Left ventricle myocardium superior (tissue), 1 donor: Measurements from ENCODE around the gene MDK. TPM values are rescaled to one million over a fixed set of nuclear protein-coding genes. Genes with fewer than 3 reads are reported as not detected.
"Not testable (repeated sequence)": the region's sequence is repeated elsewhere in the genome, so short reads cannot be mapped to it uniquely, and the experiment has no call there.

Experiments used
- ATAC-seq: fragments of 200-7000 bp; cut with Tn5 transposase; one replicate; pipeline ENCODE4 v1.9.1; 2020; ENCODE audit warnings: mild to moderate bottlenecking, moderate library complexity
- DNase-seq: peaks from one replicate; pipeline ENCODE4 v3.0.0-alpha.2; 2020
- intact Hi-C: fragments of 100-400 bp; cut with micrococcal nuclease; formaldehyde crosslinking; loops from one replicate; pipeline ENCODE4 v1.11.0; 2022
- total RNA-seq: library from RNA; stranded (reverse); fragmentation: NEBNext Ultra II Directional; extraction: Animal tissue kit (Norgen Biotek cat#: 25700); gene quantifications from one replicate; pipeline ENCODE4 v1.2.1, GENCODE V29; 2021
- donor health status: DM: no; HTN: yes; CAD: no; lungs with severe emphysema.

MDK gene
- total RNA-seq, 1 donor from 2014 or later, result 5.7 TPM

- ATAC-seq, result peak; percentile 1
- DNase-seq, result no peak
- intact Hi-C loops, result no loop called here
Measured at GRCh38 chr11:46378811-46379481, 2.5 kb upstream of the MDK start.

DNA sequence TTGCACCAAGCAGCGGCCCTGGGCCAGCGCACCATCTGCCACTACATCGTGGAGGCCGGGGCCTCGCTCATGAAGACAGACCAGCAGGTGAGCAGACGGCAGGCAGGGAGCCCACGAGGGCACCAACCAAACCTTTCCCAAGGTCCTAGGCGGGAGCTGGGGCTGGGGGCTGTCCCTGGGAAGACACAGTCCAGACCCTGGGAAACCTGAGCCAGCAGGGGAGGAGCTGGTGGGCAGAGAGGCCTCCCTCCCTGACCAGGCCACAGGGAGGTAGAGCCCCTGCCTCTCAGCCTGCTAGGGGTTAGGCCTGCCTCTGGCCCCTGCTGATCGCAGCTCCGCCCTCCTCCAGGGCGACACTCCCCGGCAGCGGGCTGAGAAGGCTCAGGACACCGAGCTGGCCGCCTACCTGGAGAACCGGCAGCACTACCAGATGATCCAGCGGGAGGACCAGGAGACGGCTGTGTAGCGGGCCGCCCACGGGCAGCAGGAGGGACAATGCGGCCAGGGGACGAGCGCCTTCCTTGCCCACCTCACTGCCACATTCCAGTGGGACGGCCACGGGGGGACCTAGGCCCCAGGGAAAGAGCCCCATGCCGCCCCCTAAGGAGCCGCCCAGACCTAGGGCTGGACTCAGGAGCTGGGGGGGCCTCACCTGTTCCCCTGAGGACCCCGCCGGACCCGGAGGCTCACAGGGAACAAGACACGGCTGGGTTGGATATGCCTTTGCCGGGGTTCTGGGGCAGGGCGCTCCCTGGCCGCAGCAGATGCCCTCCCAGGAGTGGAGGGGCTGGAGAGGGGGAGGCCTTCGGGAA, 1.8 kb upstream of the MDK start:
- DNase-seq, intact Hi-C loops: not testable (repeated sequence)
- ATAC-seq, result peak; percentile 10

DNA sequence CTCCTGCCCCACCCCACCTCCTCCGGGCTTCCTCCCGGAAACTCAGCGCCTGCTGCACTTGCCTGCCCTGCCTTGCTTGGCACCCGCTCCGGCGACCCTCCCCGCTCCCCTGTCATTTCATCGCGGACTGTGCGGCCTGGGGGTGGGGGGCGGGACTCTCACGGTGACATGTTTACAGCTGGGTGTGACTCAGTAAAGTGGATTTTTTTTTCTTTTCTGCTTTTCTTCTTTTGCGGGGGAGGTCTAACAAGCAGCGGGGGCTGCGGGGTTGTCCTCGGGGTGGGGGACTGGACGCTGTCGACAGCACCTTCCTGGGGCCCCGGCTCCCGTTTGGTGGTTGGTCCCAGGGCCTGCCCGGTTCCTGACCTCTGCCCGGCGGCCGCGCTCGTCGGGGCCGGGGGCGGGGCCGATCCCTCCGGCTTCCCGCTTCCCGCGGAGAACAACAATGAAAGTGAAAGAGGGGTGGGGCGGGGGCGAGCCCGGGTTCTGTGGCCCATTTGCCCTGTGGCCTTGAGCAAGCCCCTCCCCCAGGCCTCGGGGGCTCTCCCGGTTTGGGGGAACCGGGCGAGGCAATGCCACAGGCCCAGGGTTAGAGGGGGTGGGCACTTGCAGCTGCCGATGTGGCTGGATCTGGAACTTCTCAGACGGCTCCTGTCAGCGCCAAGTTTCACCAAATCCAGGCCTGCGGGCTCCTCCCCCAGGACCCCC, 975 bp upstream of the MDK start:
- ATAC-seq, result peak; percentile 62

DNA sequence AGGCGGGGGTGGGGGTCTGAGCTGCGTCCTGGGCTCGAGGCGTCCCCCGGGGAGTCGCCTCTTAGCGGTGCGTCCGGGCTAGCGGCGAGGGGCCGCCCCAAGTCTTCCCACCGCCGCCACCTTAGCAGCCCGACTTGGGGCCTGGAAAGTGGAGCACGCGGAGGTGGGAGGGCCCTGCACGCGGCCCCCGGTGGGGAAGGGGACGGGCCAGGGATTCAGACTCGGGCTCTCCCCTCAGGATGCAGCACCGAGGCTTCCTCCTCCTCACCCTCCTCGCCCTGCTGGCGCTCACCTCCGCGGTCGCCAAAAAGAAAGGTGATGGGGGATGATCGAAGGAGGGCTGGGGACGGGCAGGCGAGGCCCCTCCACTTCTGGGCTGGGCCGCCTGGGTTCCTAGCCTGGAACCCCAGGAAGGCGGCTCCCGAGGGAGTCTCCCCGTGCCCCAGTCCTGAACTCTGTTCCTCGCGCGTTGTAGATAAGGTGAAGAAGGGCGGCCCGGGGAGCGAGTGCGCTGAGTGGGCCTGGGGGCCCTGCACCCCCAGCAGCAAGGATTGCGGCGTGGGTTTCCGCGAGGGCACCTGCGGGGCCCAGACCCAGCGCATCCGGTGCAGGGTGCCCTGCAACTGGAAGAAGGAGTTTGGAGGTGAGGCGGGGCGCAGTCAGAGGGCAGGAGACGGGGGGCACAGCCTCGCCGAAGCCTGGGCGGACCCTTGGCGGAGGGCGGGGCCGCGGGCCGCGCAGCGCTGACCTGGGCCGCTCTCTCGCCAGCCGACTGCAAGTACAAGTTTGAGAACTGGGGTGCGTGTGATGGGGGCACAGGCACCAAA, 563 bp downstream of the MDK start:
- no peak for ATAC-seq
- no peak for DNase-seq
- intact Hi-C loops, result no loop called here

More for the DNA sequence above, 975 bp upstream of the MDK start:
- intact Hi-C loops, result no loop called here
- peak; percentile 82 for DNase-seq

DNA sequence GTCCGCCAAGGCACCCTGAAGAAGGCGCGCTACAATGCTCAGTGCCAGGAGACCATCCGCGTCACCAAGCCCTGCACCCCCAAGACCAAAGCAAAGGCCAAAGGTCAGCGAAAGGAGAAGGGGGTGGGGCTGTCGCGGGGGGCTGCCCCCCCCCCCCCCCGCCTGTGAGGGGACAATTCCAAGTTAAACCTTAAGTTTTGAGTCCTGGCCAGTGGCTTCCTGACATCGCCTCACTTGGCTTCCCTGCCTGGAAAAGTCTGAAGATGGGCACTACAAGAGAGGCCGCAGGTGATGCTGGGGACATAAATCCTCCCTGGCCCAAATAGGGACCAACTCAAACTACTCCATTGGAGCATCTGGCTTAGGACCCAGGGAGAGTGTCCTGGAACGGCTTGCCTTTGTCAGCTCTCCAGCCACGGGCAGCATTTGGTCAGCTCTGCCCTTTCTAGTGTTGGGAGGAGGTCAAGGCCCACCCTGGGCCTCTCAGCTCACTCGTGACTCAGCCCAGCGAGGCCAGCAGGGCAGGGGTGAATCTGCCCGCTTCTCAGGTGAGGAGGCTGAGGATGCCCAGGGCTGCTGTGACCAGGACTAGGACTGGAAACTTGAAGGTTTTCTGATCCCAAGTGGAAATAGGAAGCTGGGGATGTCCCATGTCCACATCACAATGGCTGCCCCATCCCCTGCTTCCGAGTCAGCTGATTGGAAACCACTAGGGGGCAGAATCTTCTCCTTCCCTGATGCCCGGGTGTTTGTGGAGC, 1.4 kb downstream of the MDK start:
- ATAC-seq (no peak), DNase-seq (no peak)
- intact Hi-C loops, result no loop called here

DNA sequence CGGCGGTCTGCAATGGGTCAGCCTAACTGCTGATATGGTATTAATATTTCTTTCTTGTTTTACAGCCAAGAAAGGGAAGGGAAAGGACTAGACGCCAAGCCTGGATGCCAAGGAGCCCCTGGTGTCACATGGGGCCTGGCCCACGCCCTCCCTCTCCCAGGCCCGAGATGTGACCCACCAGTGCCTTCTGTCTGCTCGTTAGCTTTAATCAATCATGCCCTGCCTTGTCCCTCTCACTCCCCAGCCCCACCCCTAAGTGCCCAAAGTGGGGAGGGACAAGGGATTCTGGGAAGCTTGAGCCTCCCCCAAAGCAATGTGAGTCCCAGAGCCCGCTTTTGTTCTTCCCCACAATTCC, 1.9 kb downstream of the MDK start:
- intact Hi-C loops, result no loop called here
- no peak for ATAC-seq
- no peak for DNase-seq

GRCh38 chr11:46383974-46384701, 2.7 kb downstream of the MDK start:
- ATAC-seq (no peak), DNase-seq (no peak)
- intact Hi-C loops, result no loop called here

DNA sequence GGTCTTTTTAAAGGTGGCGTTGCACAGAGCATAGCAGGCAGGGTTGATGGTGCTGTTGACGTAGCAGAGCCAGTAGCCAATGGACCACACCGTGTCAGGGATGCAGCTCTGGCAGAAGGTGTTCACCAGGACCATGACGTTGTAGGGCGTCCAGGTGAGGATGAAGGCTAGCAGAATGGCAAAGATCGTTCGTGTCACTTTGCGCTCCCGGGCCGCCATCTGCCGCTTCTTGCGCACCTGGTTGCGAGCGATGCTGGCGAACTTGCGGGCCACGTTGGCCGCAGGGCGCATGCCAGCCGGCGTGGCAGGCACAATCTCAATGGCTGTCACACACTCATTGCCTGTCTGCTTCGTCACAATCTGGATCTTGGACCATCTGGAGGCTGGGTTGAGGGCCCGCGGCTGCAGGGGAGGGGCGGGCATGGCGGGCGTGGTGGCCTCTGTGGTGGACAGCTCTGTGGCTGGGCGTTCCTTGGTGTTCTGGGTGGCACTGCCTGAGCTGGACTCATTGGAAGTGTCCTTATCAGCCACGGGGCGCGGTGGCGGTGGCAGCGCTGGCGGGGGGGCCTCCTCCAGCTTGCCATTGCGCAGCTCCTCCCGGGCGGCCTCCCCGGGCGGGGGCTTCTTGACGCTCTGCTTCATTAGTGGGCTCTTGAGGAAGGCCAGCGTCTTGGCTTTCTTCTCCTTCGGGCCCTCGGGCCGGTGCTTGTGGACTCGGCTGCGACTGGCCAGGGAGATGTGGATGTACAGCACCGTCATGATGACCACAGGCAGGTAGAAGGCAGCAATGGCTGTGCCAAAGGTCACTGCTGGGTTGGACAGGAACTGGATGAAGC, 3.9 kb downstream of the MDK start:
- intact Hi-C loops, result no loop called here
- no peak for DNase-seq
- ATAC-seq, result no peak

- intact Hi-C loops, result no loop called here
- no peak for DNase-seq
- no peak for ATAC-seq
Measured at GRCh38 chr11:46386005-46386578, 4.6 kb downstream of the MDK start.

DNA sequence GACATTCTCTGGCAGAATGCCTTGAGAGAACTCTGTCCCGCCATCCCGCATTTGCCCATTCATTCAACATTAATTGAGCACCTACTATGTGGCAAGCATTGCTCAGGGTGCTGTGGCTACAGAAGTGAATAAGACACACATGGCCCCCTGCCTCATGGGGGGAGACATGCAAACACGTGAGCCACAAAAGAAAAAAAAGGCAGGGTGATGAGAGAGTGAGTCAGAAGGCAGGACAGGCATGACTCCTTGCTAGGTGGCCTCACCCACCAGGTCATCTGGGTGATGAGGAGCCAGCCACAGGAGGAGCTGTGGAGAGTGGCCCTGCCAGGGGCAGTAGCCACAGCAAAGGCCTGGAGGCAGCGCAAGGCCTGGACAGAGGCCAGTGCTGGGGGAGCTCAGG, 5.2 kb downstream of the MDK start:
- DNase-seq, result no peak
- no peak for ATAC-seq
- intact Hi-C loops, result no loop called here

DNA sequence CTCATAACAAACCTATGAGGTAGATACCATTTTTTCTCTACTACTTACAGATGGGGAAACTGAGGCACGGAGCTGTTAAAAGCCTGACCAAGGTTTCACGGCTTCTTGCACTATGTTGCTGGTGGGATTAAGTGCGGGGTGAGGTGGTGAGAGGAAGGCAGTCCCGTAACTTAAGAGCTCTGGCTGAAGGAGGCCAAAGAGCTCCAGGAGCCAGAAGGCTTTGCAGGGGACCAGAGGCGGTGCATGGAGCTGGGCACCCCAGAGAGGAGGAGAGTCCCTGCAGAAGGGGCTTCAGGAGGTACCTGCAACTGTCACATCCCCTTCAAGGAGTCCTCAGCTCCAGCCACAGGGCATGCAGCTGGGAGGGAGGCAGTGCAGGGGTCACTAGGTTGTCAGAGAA, 6.0 kb downstream of the MDK start:
- intact Hi-C loops, result no loop called here
- ATAC-seq, result no peak

GRCh38 chr11:46387919-46388618, 6.6 kb downstream of the MDK start:
- intact Hi-C loops, result no loop called here
- no peak for DNase-seq
- no peak for ATAC-seq

More for the DNA sequence above, 6.0 kb downstream of the MDK start:
- no peak for DNase-seq

- intact Hi-C loops, result no loop called here
- DNase-seq (no peak), ATAC-seq (no peak)
Measured at GRCh38 chr11:46388619-46389449, 7.4 kb downstream of the MDK start.

DNA sequence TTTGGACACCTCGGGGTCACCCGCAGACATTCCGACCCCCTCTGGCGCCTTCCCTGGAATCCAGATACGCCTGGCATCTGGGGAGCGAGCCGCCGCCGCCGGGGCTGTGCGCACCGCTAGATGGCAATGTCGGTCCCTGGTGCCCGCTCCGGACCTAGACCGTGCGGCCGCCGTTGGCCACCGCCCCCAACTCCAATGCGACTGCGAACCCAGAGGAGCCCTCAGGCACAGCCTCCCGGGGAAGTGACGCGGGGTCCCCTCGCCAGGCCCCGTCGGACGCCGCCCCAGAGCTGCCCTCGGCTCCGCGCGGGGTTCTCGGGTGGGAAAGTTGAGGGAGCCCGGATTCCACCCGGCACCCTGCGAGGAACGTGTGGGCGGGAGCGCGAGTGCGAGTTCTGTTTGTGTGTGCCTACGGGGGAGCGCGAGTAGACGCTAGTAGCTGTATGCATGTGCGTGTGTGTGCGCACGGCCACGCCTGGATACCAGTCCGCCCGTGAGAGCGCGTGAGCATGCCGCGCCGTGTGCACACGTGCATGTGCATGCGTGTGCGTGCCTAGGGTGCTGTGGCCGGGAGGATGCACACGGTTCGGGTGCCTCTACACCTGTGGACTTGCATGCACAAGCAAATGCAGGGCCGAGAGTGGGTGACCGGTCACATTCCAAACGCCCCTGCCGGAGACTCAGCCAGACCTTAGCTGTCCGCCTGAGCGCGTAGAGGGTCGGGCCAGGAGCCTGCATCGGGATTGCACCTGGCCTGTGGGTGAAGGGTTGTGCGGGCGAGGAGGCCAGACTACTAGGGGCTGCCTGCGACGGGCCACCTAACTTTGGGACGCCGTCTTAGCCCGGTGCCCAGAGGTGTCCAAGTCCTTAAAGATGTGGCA, 8.2 kb downstream of the MDK start:
- peak; percentile 73 for ATAC-seq
- peak; percentile 85 for DNase-seq
- intact Hi-C loops, result loop anchor here (5.0 kb wide), 1 partner anchor 148 kb away; no protein-coding TSS in a partner anchor
